SKM-1 treated with dmso at 0.1 percent for 144 hours (cell line): Measurements from ENCODE around the gene NFKB2.

Experiments
- DNase-seq: peaks from one replicate; lab custom pipeline; 2025; ENCODE audit not compliant: unreplicated experiment; lab: John Stamatoyannopoulos, UW

NFKB2 gene

GRCh38 chr10:102420714-102421506 is 25.4 kb downstream of the NFKB2 start, which contains the start of gene FBXL15:
FBXL15 (plus strand) TSS chr10:102420836; CDS start chr10:102421130, 294 bp downstream.
- peak; percentile 96 for DNase-seq

- no peak for DNase-seq
These were observed 25.9 kb downstream of the NFKB2 start for GRCh38 chr10:102421507-102421756.

GRCh38 chr10:102421757-102422512 is 26.4 kb downstream of the NFKB2 start:
- no peak for DNase-seq

- DNase-seq: peak; percentile 73
These were observed 27.1 kb downstream of the NFKB2 start for GRCh38 chr10:102422545-102423129.

- no peak for DNase-seq
These were observed 28.0 kb downstream of the NFKB2 start for GRCh38 chr10:102423372-102423968.

GRCh38 chr10:102424145-102424544 is 28.6 kb downstream of the NFKB2 start:
- no peak for DNase-seq

- DNase-seq: no peak
These were observed 29.4 kb downstream of the NFKB2 start for GRCh38 chr10:102424916-102425315.

- DNase-seq: no peak
These were observed 29.9 kb downstream of the NFKB2 start for GRCh38 chr10:102425444-102425843.

- no peak for DNase-seq
These were observed 31.3 kb downstream of the NFKB2 start for GRCh38 chr10:102426803-102427287.

- DNase-seq: no peak
These were observed 34.0 kb downstream of the NFKB2 start for GRCh38 chr10:102429468-102429867.

- no peak for DNase-seq
These were observed 36.1 kb downstream of the NFKB2 start for GRCh38 chr10:102431452-102432124.

GRCh38 chr10:102432162-102432950 is 36.9 kb downstream of the NFKB2 start, which contains the start of gene CUEDC2:
CUEDC2 (minus strand) TSS chr10:102432574; CDS start chr10:102425188, 7,386 bp downstream.
- DNase-seq: peak; percentile 96

- DNase-seq: peak; percentile 48
These were observed 38.1 kb downstream of the NFKB2 start for GRCh38 chr10:102433619-102434046.

- DNase-seq: peak; percentile 17
These were observed 39.1 kb downstream of the NFKB2 start for GRCh38 chr10:102434394-102435132.

GRCh38 chr10:102435133-102435497 is 39.6 kb downstream of the NFKB2 start:
- DNase-seq: no peak

- no peak for DNase-seq
These were observed 40.2 kb downstream of the NFKB2 start for GRCh38 chr10:102435529-102436233.

- DNase-seq: no peak
These were observed 40.8 kb downstream of the NFKB2 start for GRCh38 chr10:102436312-102436711.

GRCh38 chr10:102437515-102437914 is 42.0 kb downstream of the NFKB2 start:
- no peak for DNase-seq

GRCh38 chr10:102438374-102438773 is 42.9 kb downstream of the NFKB2 start:
- DNase-seq: no peak
